Measurements from ENCODE around the gene SIGLECL1.

Gene SIGLECL1

GRCh38 chr19:51226067-51226466, 24.8 kb upstream of the SIGLECL1 start:
- no peak overlapping the region for H3K27ac Mint-ChIP-seq (ENCODE audit: low read depth)
- H3K36me3 Mint-ChIP-seq (ENCODE audit: insufficient read depth): no peaks in the 10 kb centered on the region
- peaks cover 77% of the 10 kb centered on the region for H3K27me3 Mint-ChIP-seq
- ATAC-seq (replicated peaks; ENCODE audit: extremely low read depth, poor library complexity, severe bottlenecking): no peak
- H3K9me3 Mint-ChIP-seq: no peaks in the 10 kb centered on the region
- no peak overlapping the region for H3K4me3 Mint-ChIP-seq
- DNase-seq (ENCODE audit: low spot score in 2 of 2): no peak
- no peaks in the 10 kb centered on the region for H3K4me1 Mint-ChIP-seq

DNA sequence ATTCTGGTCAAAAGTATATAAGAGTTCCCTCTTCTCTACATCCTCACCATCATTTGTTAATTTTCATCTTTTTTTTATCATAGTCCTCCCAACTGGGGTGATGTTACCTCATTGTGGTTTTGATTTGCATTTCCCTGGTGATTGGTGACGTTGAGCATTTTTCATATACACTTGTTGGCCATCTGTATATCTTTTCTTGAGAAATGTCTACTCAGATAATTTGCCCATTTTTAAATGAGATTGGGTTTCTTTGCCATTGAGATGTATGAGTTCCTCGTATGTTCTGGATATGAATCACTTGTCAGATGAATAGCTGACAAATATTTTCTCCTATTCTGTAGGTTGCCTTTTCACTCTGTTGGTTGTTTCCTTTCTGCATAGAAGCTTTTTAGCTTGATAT, 23.6 kb upstream of the SIGLECL1 start:
- ATAC-seq (replicated peaks; ENCODE audit: extremely low read depth, poor library complexity, severe bottlenecking) (no peak), DNase-seq (ENCODE audit: low spot score in 2 of 2) (no peak)
- no peak overlapping the region for H3K27ac Mint-ChIP-seq (ENCODE audit: low read depth)
- peaks cover 88% of the 10 kb centered on the region for H3K27me3 Mint-ChIP-seq
- H3K36me3 Mint-ChIP-seq (ENCODE audit: insufficient read depth): no peaks in the 10 kb centered on the region
- H3K9me3 Mint-ChIP-seq: no peaks in the 10 kb centered on the region
- H3K4me1 Mint-ChIP-seq: no peaks in the 10 kb centered on the region
- H3K4me3 Mint-ChIP-seq: no peak overlapping the region

GRCh38 chr19:51227966-51228365, 22.9 kb upstream of the SIGLECL1 start:
- Mint-ChIP-seq H3K36me3 (ENCODE audit: insufficient read depth) (no peaks in the 10 kb centered on the region), H3K9me3 (no peaks in the 10 kb centered on the region), H3K27me3 (peaks cover 88% of the 10 kb centered on the region), H3K4me1 (no peaks in the 10 kb centered on the region), H3K27ac (ENCODE audit: low read depth) (no peak overlapping the region), H3K4me3 (no peak overlapping the region)
- no peak for DNase-seq (ENCODE audit: low spot score in 2 of 2)
- ATAC-seq (replicated peaks; ENCODE audit: extremely low read depth, poor library complexity, severe bottlenecking): no peak

- peaks cover 11% of the 10 kb centered on the region for H3K4me1 Mint-ChIP-seq
- no peak overlapping the region for H3K27ac Mint-ChIP-seq (ENCODE audit: low read depth)
- peaks cover 14% of the 10 kb centered on the region for H3K27me3 Mint-ChIP-seq
- no peaks in the 10 kb centered on the region for H3K9me3 Mint-ChIP-seq
- ATAC-seq (replicated peaks; ENCODE audit: extremely low read depth, poor library complexity, severe bottlenecking) (no peak), DNase-seq (ENCODE audit: low spot score in 2 of 2) (no peak)
- no peaks in the 10 kb centered on the region for H3K36me3 Mint-ChIP-seq (ENCODE audit: insufficient read depth)
- H3K4me3 Mint-ChIP-seq: no peak overlapping the region
Measured at GRCh38 chr19:51240866-51241265, 10.0 kb upstream of the SIGLECL1 start.

- Mint-ChIP-seq H3K4me1 (peaks cover 11% of the 10 kb centered on the region), H3K9me3 (no peaks in the 10 kb centered on the region), H3K36me3 (ENCODE audit: insufficient read depth) (no peaks in the 10 kb centered on the region), H3K27me3 (peaks cover 14% of the 10 kb centered on the region), H3K27ac (ENCODE audit: low read depth) (no peak overlapping the region), H3K4me3 (no peak overlapping the region)
- DNase-seq (ENCODE audit: low spot score in 2 of 2) (no peak), ATAC-seq (replicated peaks; ENCODE audit: extremely low read depth, poor library complexity, severe bottlenecking) (no peak)
Measured at GRCh38 chr19:51242881-51243630, 7.8 kb upstream of the SIGLECL1 start.

GRCh38 chr19:51246164-51246552, 4.7 kb upstream of the SIGLECL1 start:
- no peak for ATAC-seq (replicated peaks; ENCODE audit: extremely low read depth, poor library complexity, severe bottlenecking)
- H3K9me3 Mint-ChIP-seq: no peaks in the 10 kb centered on the region
- no peak overlapping the region for H3K4me3 Mint-ChIP-seq
- H3K27me3 Mint-ChIP-seq: peaks cover 14% of the 10 kb centered on the region
- DNase-seq (ENCODE audit: low spot score in 2 of 2): no peak
- H3K27ac Mint-ChIP-seq (ENCODE audit: low read depth): no peak overlapping the region
- no peaks in the 10 kb centered on the region for H3K36me3 Mint-ChIP-seq (ENCODE audit: insufficient read depth)
- H3K4me1 Mint-ChIP-seq: peaks cover 11% of the 10 kb centered on the region

- DNase-seq (ENCODE audit: low spot score in 2 of 2) (no peak), ATAC-seq (replicated peaks; ENCODE audit: extremely low read depth, poor library complexity, severe bottlenecking) (no peak)
- no peaks in the 10 kb centered on the region for H3K9me3 Mint-ChIP-seq
- peaks cover 5% of the 10 kb centered on the region for H3K27me3 Mint-ChIP-seq
- no peak overlapping the region for H3K4me3 Mint-ChIP-seq
- H3K36me3 Mint-ChIP-seq (ENCODE audit: insufficient read depth): no peaks in the 10 kb centered on the region
- H3K27ac Mint-ChIP-seq (ENCODE audit: low read depth): no peak overlapping the region
- peaks cover 8% of the 10 kb centered on the region for H3K4me1 Mint-ChIP-seq
Measured at GRCh38 chr19:51247972-51248590, 2.8 kb upstream of the SIGLECL1 start.

GRCh38 chr19:51251468-51251820, 564 bp downstream of the SIGLECL1 start:
- ATAC-seq (replicated peaks; ENCODE audit: extremely low read depth, poor library complexity, severe bottlenecking): no peak
- Mint-ChIP-seq H3K4me1 (no peaks in the 10 kb centered on the region), H3K9me3 (no peaks in the 10 kb centered on the region), H3K27me3 (no peaks in the 10 kb centered on the region), H3K27ac (ENCODE audit: low read depth) (no peak overlapping the region), H3K36me3 (ENCODE audit: insufficient read depth) (peaks cover 1% of the 10 kb centered on the region), H3K4me3 (no peak overlapping the region)
- no peak for DNase-seq (ENCODE audit: low spot score in 2 of 2)

- Mint-ChIP-seq H3K27me3 (peaks cover 6% of the 10 kb centered on the region), H3K4me3 (no peak overlapping the region), H3K9me3 (no peaks in the 10 kb centered on the region), H3K27ac (ENCODE audit: low read depth) (no peak overlapping the region), H3K36me3 (ENCODE audit: insufficient read depth) (peaks cover 1% of the 10 kb centered on the region), H3K4me1 (no peaks in the 10 kb centered on the region)
- ATAC-seq (replicated peaks; ENCODE audit: extremely low read depth, poor library complexity, severe bottlenecking) (no peak), DNase-seq (ENCODE audit: low spot score in 2 of 2) (no peak)
Measured at GRCh38 chr19:51252306-51253079, 1.6 kb downstream of the SIGLECL1 start.

- DNase-seq (ENCODE audit: low spot score in 2 of 2) (no peak), ATAC-seq (replicated peaks; ENCODE audit: extremely low read depth, poor library complexity, severe bottlenecking) (no peak)
- peaks cover 1% of the 10 kb centered on the region for H3K36me3 Mint-ChIP-seq (ENCODE audit: insufficient read depth)
- H3K27ac Mint-ChIP-seq (ENCODE audit: low read depth): no peak overlapping the region
- no peaks in the 10 kb centered on the region for H3K9me3 Mint-ChIP-seq
- peaks cover 1% of the 10 kb centered on the region for H3K4me1 Mint-ChIP-seq
- H3K27me3 Mint-ChIP-seq: peaks cover 13% of the 10 kb centered on the region
- H3K4me3 Mint-ChIP-seq: no peak overlapping the region
Measured at GRCh38 chr19:51253088-51253806, 2.4 kb downstream of the SIGLECL1 start.

- ATAC-seq (replicated peaks; ENCODE audit: extremely low read depth, poor library complexity, severe bottlenecking): no peak
- Mint-ChIP-seq H3K4me3 (no peak overlapping the region), H3K27ac (ENCODE audit: low read depth) (no peak overlapping the region)
Measured at GRCh38 chr19:51256155-51256625, 5.3 kb downstream of the SIGLECL1 start.

GRCh38 chr19:51257471-51257870, 6.6 kb downstream of the SIGLECL1 start:
- ATAC-seq (replicated peaks; ENCODE audit: extremely low read depth, poor library complexity, severe bottlenecking) (no peak), DNase-seq (ENCODE audit: low spot score in 2 of 2) (no peak)
- Mint-ChIP-seq H3K4me3 (no peak overlapping the region), H3K36me3 (ENCODE audit: insufficient read depth) (peaks cover 1% of the 10 kb centered on the region), H3K27me3 (peaks cover 43% of the 10 kb centered on the region), H3K27ac (ENCODE audit: low read depth) (no peak overlapping the region), H3K9me3 (no peaks in the 10 kb centered on the region), H3K4me1 (peaks cover 5% of the 10 kb centered on the region)

More at GRCh38 chr19:51256155-51256625, 5.3 kb downstream of the SIGLECL1 start:
- Mint-ChIP-seq H3K27me3 (peaks cover 31% of the 10 kb centered on the region), H3K4me1 (peaks cover 5% of the 10 kb centered on the region), H3K9me3 (no peaks in the 10 kb centered on the region), H3K36me3 (ENCODE audit: insufficient read depth) (peaks cover 1% of the 10 kb centered on the region)
- DNase-seq (ENCODE audit: low spot score in 2 of 2): no peak

Measured in central memory CD8-positive, alpha-beta T cell (primary cell).